GDM1 (cell line): ENCODE measurements around the gene PTPRK.

Experiments used
- DNase-seq: peaks from one replicate; lab custom pipeline; 2025; lab: John Stamatoyannopoulos, UW

The PTPRK gene

GRCh38 chr6:128520436-128521281, at the start of gene PTPRK:
PTPRK (minus strand) TSS chr6:128520599; CDS start chr6:128520358, 241 bp downstream.
- no peak for DNase-seq

DNA sequence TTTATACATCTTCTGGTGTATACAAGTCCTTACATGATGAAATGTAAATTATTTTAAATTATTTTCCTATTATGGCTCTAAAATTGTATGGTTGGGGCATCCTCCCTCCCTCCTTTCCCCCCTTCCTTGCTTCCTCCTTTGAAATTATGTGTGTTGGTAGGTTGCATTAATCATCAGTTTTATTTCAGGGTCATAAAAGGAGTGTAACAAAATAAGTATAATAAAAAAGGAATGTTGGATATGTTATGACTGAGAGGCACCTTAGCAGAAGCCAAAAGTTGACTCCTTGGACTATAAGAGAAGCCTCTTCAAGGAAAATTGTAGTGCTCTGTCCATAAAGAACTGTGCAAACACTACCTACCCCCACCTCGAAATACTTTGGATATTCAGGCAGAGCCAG, 46.6 kb upstream of the PTPRK start:
- no peak for DNase-seq

DNA sequence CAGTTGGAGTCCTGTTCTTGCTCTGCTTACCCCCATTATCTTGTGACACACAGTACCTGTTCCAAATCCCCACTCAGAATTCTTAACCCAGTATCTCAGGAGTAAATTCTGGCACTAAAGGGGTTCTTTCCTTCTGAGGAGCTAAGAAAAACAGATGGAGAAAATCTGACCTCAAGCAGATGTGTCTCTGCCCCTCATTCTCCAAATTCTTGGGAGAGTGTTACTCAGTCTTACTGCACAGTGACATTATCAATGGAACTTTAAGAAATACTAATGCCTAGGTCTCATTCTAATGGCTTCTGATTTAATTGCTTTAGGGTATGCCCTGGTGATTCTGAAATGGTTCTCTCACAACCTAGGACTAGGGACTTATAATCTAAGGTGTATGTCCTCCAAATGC, 40.6 kb upstream of the PTPRK start:
- DNase-seq: no peak

- no peak for DNase-seq
Measured at GRCh38 chr6:128558924-128559323, 38.5 kb upstream of the PTPRK start.

- DNase-seq: no peak
Measured at GRCh38 chr6:128558021-128558420, 37.6 kb upstream of the PTPRK start.

- no peak for DNase-seq
Measured at GRCh38 chr6:128557081-128557480, 36.7 kb upstream of the PTPRK start.

GRCh38 chr6:128554302-128554701, 33.9 kb upstream of the PTPRK start:
- no peak for DNase-seq

DNA sequence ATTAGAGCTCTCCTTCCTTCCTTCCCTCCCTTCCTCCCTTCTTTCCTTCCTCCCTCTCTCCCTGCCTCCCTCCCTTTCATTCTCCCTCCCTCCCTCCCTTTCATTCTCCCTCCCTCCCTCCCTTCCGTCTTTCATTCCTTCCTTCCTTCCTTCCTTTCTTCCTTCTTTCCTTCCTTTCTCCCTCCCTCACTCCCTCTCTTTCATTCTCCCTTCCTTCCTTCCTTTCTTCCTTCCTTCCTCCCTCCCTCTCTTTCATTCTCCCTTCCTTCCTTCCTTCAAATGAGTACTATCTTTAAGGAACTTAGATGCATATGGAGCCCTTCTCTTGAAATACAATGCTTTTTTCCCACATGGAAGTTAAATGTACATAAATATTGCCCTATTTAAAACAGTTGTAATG, 20.9 kb upstream of the PTPRK start:
- DNase-seq: no peak

DNA sequence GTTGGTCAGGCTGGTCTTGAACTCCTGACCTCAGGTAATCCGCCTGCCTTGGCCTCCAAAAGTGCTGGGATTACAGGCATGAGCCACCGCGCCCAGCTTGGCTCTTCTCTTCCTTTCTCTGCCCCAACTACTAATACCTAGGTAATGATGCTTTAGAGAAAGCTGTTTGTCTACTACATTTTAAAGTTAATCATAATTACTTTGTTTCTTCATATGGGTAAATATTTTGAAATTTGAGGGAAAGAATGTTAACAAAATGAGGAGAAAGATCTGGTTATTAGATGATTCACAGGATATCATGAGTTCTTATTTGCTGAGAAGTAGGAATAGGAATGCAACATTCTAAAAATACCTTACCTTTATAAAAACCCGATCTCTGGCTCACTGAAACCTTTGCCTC, 18.4 kb upstream of the PTPRK start:
- no peak for DNase-seq

DNA sequence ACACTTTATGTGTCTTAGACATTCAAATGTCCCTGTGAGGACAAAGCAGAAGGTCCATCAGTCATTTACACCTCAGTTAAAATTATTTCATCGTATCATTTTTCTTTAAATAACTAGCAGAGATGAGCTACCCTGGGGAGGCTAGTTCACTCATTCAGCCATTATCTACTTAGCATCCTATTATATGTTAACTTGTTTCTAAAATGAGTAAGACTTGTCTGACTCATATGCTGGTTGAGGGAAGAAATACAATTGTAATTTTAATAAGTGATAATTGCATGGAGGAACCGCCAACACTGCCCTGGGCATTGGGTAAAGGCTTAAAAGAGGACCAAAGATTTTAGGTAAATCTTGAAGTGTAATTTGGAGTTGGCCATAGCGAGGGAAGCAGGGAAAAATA, 12.4 kb upstream of the PTPRK start:
- DNase-seq: no peak

GRCh38 chr6:128532136-128532535, 11.7 kb upstream of the PTPRK start:
- DNase-seq: no peak

DNA sequence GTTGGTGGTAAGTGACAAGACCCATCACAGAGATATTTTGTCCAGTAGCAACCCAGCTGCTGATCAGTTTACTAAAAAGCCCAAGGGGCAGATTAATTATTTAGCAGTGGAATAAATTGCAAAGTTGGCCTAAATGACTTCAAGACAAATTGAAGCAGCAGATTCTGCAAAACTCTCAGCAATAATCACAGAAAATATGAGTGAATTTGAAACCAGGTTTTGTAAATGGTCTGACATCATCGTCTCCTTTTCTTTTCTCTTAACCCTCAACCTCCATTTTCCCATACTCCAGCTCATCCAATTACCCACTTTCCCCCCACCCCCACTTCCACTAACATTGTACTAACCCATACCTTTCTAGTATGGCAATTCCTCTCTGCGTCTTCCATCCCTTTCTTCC, 11.3 kb upstream of the PTPRK start:
- DNase-seq: no peak

- DNase-seq: no peak
Measured at GRCh38 chr6:128528241-128528640, 7.8 kb upstream of the PTPRK start.

DNA sequence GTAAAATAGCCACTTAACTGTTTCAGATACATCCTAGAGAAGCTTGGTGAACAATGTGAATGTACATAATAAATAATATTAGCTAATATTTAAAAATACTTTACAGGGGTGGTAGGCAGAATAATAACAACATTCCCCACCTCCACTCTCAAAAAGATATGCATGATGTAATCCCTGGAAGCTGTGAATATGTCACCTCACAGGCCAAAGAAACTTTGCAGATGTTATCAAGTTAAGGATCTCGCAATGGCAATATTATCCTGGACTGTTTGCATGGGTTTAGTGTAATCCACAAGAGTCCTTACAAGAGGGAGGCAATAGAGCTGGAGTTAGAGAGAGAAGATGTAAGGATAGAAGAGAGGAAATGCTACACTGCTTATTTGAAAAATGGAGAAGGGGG, 7.0 kb upstream of the PTPRK start:
- DNase-seq: no peak

GRCh38 chr6:128526152-128526914, 5.9 kb upstream of the PTPRK start:
- DNase-seq: no peak

DNA sequence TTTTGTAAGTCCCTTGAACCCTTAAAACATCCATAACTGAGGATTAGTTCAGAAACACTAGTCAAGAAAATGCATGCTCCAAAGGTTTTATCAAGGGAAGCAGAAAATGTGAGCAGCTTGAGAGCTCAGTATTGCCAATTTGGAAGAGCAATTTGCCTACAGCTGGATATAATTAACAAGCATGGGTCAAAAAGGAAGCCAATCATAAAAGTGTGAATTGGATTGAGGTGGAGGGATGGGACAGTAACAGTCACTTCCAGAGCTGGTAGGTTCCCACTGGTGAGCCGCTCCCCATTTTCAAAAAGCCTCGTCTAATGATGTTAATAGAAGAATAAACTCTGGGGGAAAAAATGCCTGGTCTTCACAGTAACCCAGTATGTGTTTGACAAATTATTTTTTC, 5.0 kb upstream of the PTPRK start:
- no peak for DNase-seq

DNA sequence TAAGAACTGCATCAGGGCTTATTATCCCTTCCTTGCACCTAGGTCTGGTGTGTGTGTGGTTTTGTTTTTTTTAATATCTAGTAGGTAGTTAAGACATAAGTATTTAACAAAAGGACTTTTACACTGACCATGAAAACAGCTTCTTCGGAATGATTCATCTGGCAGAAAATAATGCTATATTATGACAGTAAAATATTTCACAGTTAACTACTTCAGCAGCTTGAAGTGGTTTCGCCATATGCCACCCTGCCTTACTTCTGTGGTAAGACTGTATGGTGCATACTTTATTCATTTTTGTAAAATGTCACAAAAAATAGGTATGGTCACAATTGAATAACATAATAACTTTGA, 858 bp upstream of the PTPRK start:
- DNase-seq: no peak

- DNase-seq: no peak
Measured at GRCh38 chr6:128519931-128520435, 416 bp downstream of the PTPRK start.

GRCh38 chr6:128519132-128519930, 1.1 kb downstream of the PTPRK start:
- DNase-seq: no peak

DNA sequence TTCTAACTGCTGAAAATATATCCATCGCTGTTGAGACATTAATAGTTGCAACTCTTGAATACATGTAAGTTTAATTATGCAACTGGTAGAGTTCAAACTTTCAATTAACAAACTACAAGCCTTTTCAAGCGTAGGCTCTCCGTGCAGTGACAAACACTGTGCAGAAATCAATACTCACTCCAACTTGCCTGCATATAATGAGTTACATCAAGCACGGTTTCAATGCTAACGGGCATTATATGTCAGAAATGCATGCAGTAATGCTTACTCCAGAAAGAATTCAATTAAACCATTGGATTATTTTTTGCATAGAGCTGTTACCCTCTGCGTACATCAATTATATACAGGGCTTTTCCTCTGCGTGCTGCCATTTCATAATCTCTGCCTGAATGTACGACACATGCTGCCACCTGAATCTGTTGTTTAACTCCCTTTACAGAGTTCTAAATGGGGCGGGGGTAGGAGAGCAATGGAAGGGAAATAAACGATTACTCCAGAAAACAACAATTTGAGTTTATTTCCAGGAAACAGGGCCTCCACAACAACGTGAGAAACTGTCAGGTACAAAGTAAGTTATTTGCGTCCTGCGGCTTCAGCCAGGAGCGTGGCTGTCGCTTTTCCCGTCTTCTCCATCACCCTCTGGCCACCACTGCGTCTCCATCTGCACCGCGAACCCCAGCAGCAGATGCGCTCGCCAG, 1.8 kb downstream of the PTPRK start:
- no peak for DNase-seq

DNA sequence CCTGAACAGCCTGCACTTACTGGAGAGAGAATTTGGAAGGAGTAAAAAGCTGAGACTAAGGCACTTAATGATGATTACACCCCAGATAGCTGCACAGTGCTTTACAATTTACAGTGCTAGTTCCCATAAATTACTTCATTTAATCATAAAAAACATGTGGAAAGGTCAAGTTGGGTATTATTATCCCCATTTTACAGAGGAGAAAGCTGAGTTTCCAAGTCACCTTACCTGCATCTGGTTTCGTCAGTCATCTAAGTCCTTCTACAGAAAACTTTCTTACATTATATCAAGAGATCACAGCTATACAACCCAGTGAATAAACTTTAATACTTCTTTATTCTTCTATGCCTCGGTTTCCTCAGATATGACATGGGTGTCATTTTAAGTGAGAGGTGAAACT, 3.3 kb downstream of the PTPRK start:
- no peak for DNase-seq

DNA sequence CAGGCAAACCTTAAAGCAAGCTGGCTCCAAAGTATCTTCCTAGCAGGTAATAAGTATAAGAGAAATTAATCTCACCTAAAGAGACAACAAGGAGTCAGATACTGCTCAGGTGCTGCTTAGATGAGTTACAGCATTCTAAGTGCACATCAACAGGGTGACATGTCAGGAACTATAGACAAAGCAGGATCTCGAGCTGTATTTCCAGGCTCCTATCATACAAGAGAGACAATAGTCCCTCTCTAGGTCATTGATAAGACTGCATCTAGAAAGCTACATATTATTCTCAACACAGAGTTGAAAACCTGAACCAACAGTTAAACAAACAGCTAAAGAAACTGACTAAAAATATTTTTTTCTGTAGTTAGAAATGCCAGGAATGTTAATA, 3.9 kb downstream of the PTPRK start:
- DNase-seq: no peak
